Astrocyte (in vitro differentiated cells and primary cell): ENCODE data around the gene RBX1. TPM values are rescaled to one million over a fixed set of nuclear protein-coding genes. Genes with fewer than 3 reads are reported as not detected.
A peak's percentile ranks its signal among the peaks of the same experiment; 100 is the strongest.

ENCODE experiments used
- DNase-seq: peaks from one replicate; pipeline ENCODE4 v3.0.0-alpha.2; 2010; ENCODE audit warnings: low read depth
- FAIRE-seq: peaks from 2 replicates; lab custom pipeline; 2011; peaks lifted over from hg19 to GRCh38; lab: Jason Lieb, UNC
- H2AFZ ChIP-seq: 2 replicates; pipeline ENCODE4 v1.6.0; 2012; ENCODE audit warnings: low read depth, low read length, inconsistent platforms
- H3K27ac ChIP-seq: 2 replicates; pipeline ENCODE4 v1.5.1; 2011; ENCODE audit warnings: low read depth, low read length, inconsistent platforms
- H3K27me3 ChIP-seq: 2 replicates; pipeline ENCODE4 v1.6.0; 2011; ENCODE audit warnings: low read length, inconsistent platforms; ENCODE audit not compliant: insufficient read depth
- H3K36me3 ChIP-seq: 2 replicates; pipeline ENCODE4 v1.5.1; 2011; ENCODE audit warnings: low read length, inconsistent platforms; ENCODE audit not compliant: insufficient read depth
- H3K4me1 ChIP-seq: 2 replicates; pipeline ENCODE4 v1.5.1; 2011; ENCODE audit warnings: low read length, inconsistent platforms; ENCODE audit not compliant: insufficient read depth
- H3K4me2 ChIP-seq: 2 replicates; pipeline ENCODE4 v1.6.0; 2012; ENCODE audit warnings: low read length, inconsistent platforms
- H3K4me3 ChIP-seq: 2 replicates; pipeline ENCODE4 v1.5.1; 2011; ENCODE audit warnings: low read depth, mild to moderate bottlenecking, low read length, inconsistent platforms; ENCODE audit not compliant: insufficient read depth
- H3K79me2 ChIP-seq: 2 replicates; pipeline ENCODE4 v1.6.0; 2012; ENCODE audit warnings: mild to moderate bottlenecking, low read length, inconsistent platforms; ENCODE audit not compliant: insufficient read depth
- H3K9ac ChIP-seq: 2 replicates; pipeline ENCODE4 v1.6.0; 2012; ENCODE audit warnings: mild to moderate bottlenecking, low read length, inconsistent platforms
- H3K9me3 ChIP-seq: 2 replicates; pipeline ENCODE4 v1.5.1; 2012; ENCODE audit warnings: low read depth, mild to moderate bottlenecking, low read length, inconsistent platforms; ENCODE audit not compliant: insufficient read depth
- H4K20me1 ChIP-seq: 2 replicates; pipeline ENCODE4 v1.6.0; 2012; ENCODE audit warnings: low read length, inconsistent platforms; ENCODE audit not compliant: insufficient read depth
- H3K27ac Mint-ChIP-seq: one replicate; pipeline ENCODE4 v1.8.0; 2021; ENCODE audit warnings: mild to moderate bottlenecking, mixed read lengths; ENCODE audit not compliant: unreplicated experiment
- H3K27me3 Mint-ChIP-seq: one replicate; pipeline ENCODE4 v1.8.0; 2021; ENCODE audit warnings: low read depth, mixed read lengths; ENCODE audit not compliant: unreplicated experiment
- H3K36me3 Mint-ChIP-seq: one replicate; pipeline ENCODE4 v1.8.0; 2021; ENCODE audit warnings: low read depth, mixed read lengths; ENCODE audit not compliant: unreplicated experiment
- H3K4me1 Mint-ChIP-seq: one replicate; pipeline ENCODE4 v1.8.0; 2021; ENCODE audit warnings: low read depth, mixed read lengths; ENCODE audit not compliant: unreplicated experiment
- H3K4me3 Mint-ChIP-seq: one replicate; pipeline ENCODE4 v1.8.0; 2021; ENCODE audit warnings: mild to moderate bottlenecking, moderate library complexity, mixed read lengths; ENCODE audit not compliant: unreplicated experiment
- H3K9me3 Mint-ChIP-seq: one replicate; pipeline ENCODE4 v1.8.0; 2021; ENCODE audit warnings: mild to moderate bottlenecking, mixed read lengths; ENCODE audit not compliant: unreplicated experiment
- CTCF ChIP-seq: IDR thresholded peaks from 2 replicates; pipeline ENCODE4 v1.5.1; 2011; ENCODE audit warnings: low read depth, mild to moderate bottlenecking, inconsistent platforms, low read length, moderate library complexity; ENCODE audit not compliant: insufficient read depth
- EZH2 ChIP-seq: IDR thresholded peaks from 2 replicates; pipeline ENCODE4 v1.6.1; 2012; ENCODE audit warnings: mild to moderate bottlenecking, low read length, inconsistent platforms; ENCODE audit not compliant: insufficient read depth
- total RNA-seq: library from RNA; stranded (reverse); gene quantifications from 2 replicates; pipeline ENCODE4 v1.2.1, GENCODE V29; 2021

The RBX1 gene
- total RNA-seq, 1 donor from 2014 or later, result 54.6 TPM

GRCh38 chr22:40995821-40996220, 44.6 kb downstream of the RBX1 start:
- peaks cover 3% of the 10 kb centered on the region for H3K9me3 Mint-ChIP-seq
- H3K27me3 Mint-ChIP-seq, result peaks cover 31% of the 10 kb centered on the region
- H3K9ac ChIP-seq, result no peak overlapping the region
- H3K4me3 ChIP-seq, result no peak overlapping the region
- no peak overlapping the region for H3K4me3 Mint-ChIP-seq
- H3K27ac Mint-ChIP-seq, result no peak overlapping the region
- H3K9me3 ChIP-seq, result no peaks in the 10 kb centered on the region
- no peaks in the 10 kb centered on the region for H3K4me1 ChIP-seq
- H3K27me3 ChIP-seq, result peaks cover 5% of the 10 kb centered on the region
- no peak for FAIRE-seq
- H4K20me1 ChIP-seq, result no peaks in the 10 kb centered on the region
- TF ChIP-seq CTCF (no peak), EZH2 (no peak)
- no peak overlapping the region for H2AFZ ChIP-seq
- no peaks in the 10 kb centered on the region for H3K36me3 Mint-ChIP-seq
- H3K4me1 Mint-ChIP-seq, result no peaks in the 10 kb centered on the region
- no peaks in the 10 kb centered on the region for H3K36me3 ChIP-seq
- H3K4me2 ChIP-seq, result no peak overlapping the region
- no peak overlapping the region for H3K27ac ChIP-seq
- DNase-seq, result no peak
- no peaks in the 10 kb centered on the region for H3K79me2 ChIP-seq

- Histone ChIP-seq H3K27ac (no peak overlapping the region), H3K4me3 (no peak overlapping the region), H3K27me3 (no peaks in the 10 kb centered on the region), H4K20me1 (no peaks in the 10 kb centered on the region), H3K9ac (no peak overlapping the region), H3K9me3 (no peaks in the 10 kb centered on the region), H3K36me3 (no peaks in the 10 kb centered on the region), H2AFZ (no peak overlapping the region), H3K79me2 (no peaks in the 10 kb centered on the region), H3K4me2 (no peak overlapping the region), H3K4me1 (no peaks in the 10 kb centered on the region)
- peaks cover 2% of the 10 kb centered on the region for H3K4me1 Mint-ChIP-seq
- no peak for DNase-seq
- peaks cover 3% of the 10 kb centered on the region for H3K9me3 Mint-ChIP-seq
- peaks cover 17% of the 10 kb centered on the region for H3K27me3 Mint-ChIP-seq
- H3K4me3 Mint-ChIP-seq, result no peak overlapping the region
- H3K27ac Mint-ChIP-seq, result peak overlapping the region; percentile 41
- TF ChIP-seq CTCF (no peak), EZH2 (no peak)
- H3K36me3 Mint-ChIP-seq, result no peaks in the 10 kb centered on the region
- no peak for FAIRE-seq
Measured at GRCh38 chr22:40997520-40997919, 46.3 kb downstream of the RBX1 start.

- Mint-ChIP-seq H3K27me3 (no peaks in the 10 kb centered on the region), H3K36me3 (no peaks in the 10 kb centered on the region)
- TF ChIP-seq EZH2 (no peak), CTCF (no peak)
Measured at GRCh38 chr22:41000040-41000565, 48.9 kb downstream of the RBX1 start.

More at GRCh38 chr22:41000040-41000565, 48.9 kb downstream of the RBX1 start:
- Histone ChIP-seq H3K27ac (no peak overlapping the region), H3K4me2 (no peak overlapping the region), H3K9ac (no peak overlapping the region), H3K36me3 (no peaks in the 10 kb centered on the region), H4K20me1 (no peaks in the 10 kb centered on the region), H3K9me3 (no peaks in the 10 kb centered on the region), H2AFZ (no peak overlapping the region), H3K27me3 (no peaks in the 10 kb centered on the region), H3K4me3 (no peak overlapping the region), H3K4me1 (no peaks in the 10 kb centered on the region), H3K79me2 (no peaks in the 10 kb centered on the region)
- DNase-seq (no peak), FAIRE-seq (no peak)
- Mint-ChIP-seq H3K4me3 (no peak overlapping the region), H3K9me3 (peaks cover 3% of the 10 kb centered on the region), H3K27ac (no peak overlapping the region), H3K4me1 (peaks cover 2% of the 10 kb centered on the region)
